GM12878 (cell line): Measurements from ENCODE around the gene RBM4. TPM values are rescaled to one million over a fixed set of nuclear protein-coding genes. Genes with fewer than 3 reads are reported as not detected.

Experiments used
- ATAC-seq: fragments of 200-7000 bp; cut with Tn5 transposase; 3 replicates; pipeline ENCODE4 v1.9.1; 2020; ENCODE audit warnings: mild to moderate bottlenecking, moderate library complexity
- BruUV-seq: library from RNA; stranded (reverse); fragments of 400-500 nt; replicated peaks from 2 replicates; lab custom pipeline; 2021; lab: Mats Ljungman, UMichigan
- CTCF ChIA-PET: fragments of 300-600 bp; sonication (Branson Sonifier 250); formaldehyde crosslinking; extraction: SDS; loops from one replicate; lab custom pipeline; 2021; ENCODE audit warnings: inconsistent platforms; lab: Yijun Ruan, JAX
- POLR2A ChIA-PET: fragments of 350-600 bp; formaldehyde crosslinking; extraction: SDS; loops from one replicate; lab custom pipeline; 2021; ENCODE audit warnings: inconsistent platforms; lab: Charles Lee
- RAD21 ChIA-PET: fragments of 300-600 bp; sonication (Branson Sonifier 250); formaldehyde crosslinking; loops from one replicate; lab custom pipeline; 2023; ENCODE audit warnings: antibody characterized with exemption; ENCODE audit not compliant: unreplicated experiment; lab: Charles Lee
- SMC1A ChIA-PET: fragments of 300-600 bp; sonication (Branson Sonifier 250); formaldehyde crosslinking; loops from one replicate; lab custom pipeline; 2023; ENCODE audit not compliant: unreplicated experiment, uncharacterized antibody; lab: Charles Lee
- DNase-seq: peaks from one replicate; pipeline ENCODE4 v3.0.0-alpha.2; 2011; ENCODE audit warnings: low read depth, low spot score
- FAIRE-seq: peaks from 3 replicates; lab custom pipeline; 2011; peaks lifted over from hg19 to GRCh38; lab: Jason Lieb, UNC
- H2AFZ ChIP-seq: 2 replicates; pipeline ENCODE4 v1.6.0; 2011; ENCODE audit warnings: low read depth, low read length, control low read depth; ENCODE audit not compliant: control insufficient read depth
- H3K27ac ChIP-seq: 2 replicates; pipeline ENCODE4 v1.5.1; 2011; ENCODE audit warnings: control low read depth; ENCODE audit not compliant: control insufficient read depth, insufficient read depth
- H3K27me3 ChIP-seq, 2 experiments: replicated peaks in 1 of 2; 2 replicates each; pipeline versions ENCODE4 v1.6.0 to v1.6.1; 2011; ENCODE audit warnings: low read length in 1 of 2; ENCODE audit not compliant: control insufficient read depth in 2 of 2, insufficient read depth in 2 of 2
- H3K36me3 ChIP-seq, 2 experiments: 2 replicates each; pipeline ENCODE4 v1.5.1; 2011; ENCODE audit warnings: low read length in 1 of 2; ENCODE audit not compliant: control insufficient read depth in 2 of 2, insufficient read depth in 2 of 2
- H3K4me1 ChIP-seq: 2 replicates; pipeline ENCODE4 v1.6.1; 2011; ENCODE audit warnings: mild to moderate bottlenecking, low read length, moderate library complexity, mixed read lengths; ENCODE audit not compliant: control insufficient read depth, insufficient read depth
- H3K4me2 ChIP-seq: 2 replicates; pipeline ENCODE4 v1.6.0; 2011; ENCODE audit warnings: control low read depth; ENCODE audit not compliant: control insufficient read depth, insufficient read depth
- H3K4me3 ChIP-seq: fragments of 200-600 bp; sonication (generic); 2 replicates; pipeline ENCODE4 v1.5.1; 2016
- H3K79me2 ChIP-seq: 2 replicates; pipeline ENCODE4 v1.6.0; 2011; ENCODE audit warnings: low read length; ENCODE audit not compliant: control insufficient read depth, insufficient read depth
- H3K9ac ChIP-seq: 2 replicates; pipeline ENCODE4 v1.8.0; 2011; ENCODE audit warnings: low read length, control low read depth, mixed read lengths; ENCODE audit not compliant: control insufficient read depth, insufficient read depth
- H3K9me3 ChIP-seq: replicated peaks from 3 replicates; pipeline ENCODE4 v1.5.1; 2011; ENCODE audit warnings: mild to moderate bottlenecking, low read length; ENCODE audit not compliant: control insufficient read depth, insufficient read depth
- H4K20me1 ChIP-seq: 2 replicates; pipeline ENCODE4 v1.6.0; 2011; ENCODE audit not compliant: control insufficient read depth, insufficient read depth
- BRCA1 ChIP-seq: IDR thresholded peaks from 2 replicates; pipeline ENCODE4 v1.6.1; 2011; ENCODE audit warnings: low read depth, low read length, improper control_type of control experiment
- CTCF ChIP-seq, 3 experiments: IDR thresholded peaks in 2 of 3; conservative IDR thresholded peaks in 1 of 3; 2 replicates each; pipeline ENCODE4 v1.5.1; 2011; ENCODE audit warnings: low read depth in 3 of 3, low read length in 3 of 3, mild to moderate bottlenecking in 3 of 3, control low read depth in 2 of 3, moderate library complexity in 2 of 3, inconsistent platforms in 1 of 3, mixed read lengths in 1 of 3; ENCODE audit not compliant: control insufficient read depth in 2 of 3, insufficient read depth in 1 of 3; ENCODE audit errors: extremely low read depth in 1 of 3
- IRF4 ChIP-seq: IDR thresholded peaks from 2 replicates; pipeline ENCODE4 v1.6.1; 2011; ENCODE audit warnings: low read depth, low read length
- MEF2A ChIP-seq: IDR thresholded peaks from 2 replicates; pipeline ENCODE4 v1.6.1; 2011; ENCODE audit warnings: low read depth, mild to moderate bottlenecking, low read length, moderate library complexity; ENCODE audit not compliant: insufficient read depth
- SMAD1 ChIP-seq: fragments of 450-650 bp; IDR thresholded peaks from 2 replicates; pipeline ENCODE4 v1.6.1; 2018; ENCODE audit warnings: mild to moderate bottlenecking, low read depth; ENCODE audit not compliant: partially characterized antibody
- SREBF2 ChIP-seq: IDR thresholded peaks from 2 replicates; pipeline ENCODE4 v1.6.1; 2012; ENCODE audit warnings: mild to moderate bottlenecking, low read length
- WRNIP1 ChIP-seq: IDR thresholded peaks from 2 replicates; pipeline ENCODE4 v1.6.1; 2011; ENCODE audit warnings: low read depth, low read length, improper control_type of control experiment, borderline replicate concordance
- ZNF274 ChIP-seq: IDR thresholded peaks from one replicate; pipeline ENCODE4 v1.8.0; 2011; ENCODE audit not compliant: insufficient read length, insufficient read depth
- WGBS: methylation state at CpG from one replicate; pipeline ENCODE4 v1.1.6; 2016; ENCODE audit warnings: low lambda C conversion rate; ENCODE audit not compliant: insufficient replicate concordance, insufficient coverage; ENCODE audit errors: missing lambda C conversion rate; 5-methylcytosine and 5-hydroxymethylcytosine counted together
- in situ Hi-C: fragments of 300-500 bp; cut with MboI; formaldehyde crosslinking; loops from 9 replicates; pipeline ENCODE4 v1.14.3; 2018; ENCODE audit warnings: mixed read lengths
- intact Hi-C: fragments of 100-400 bp; cut with micrococcal nuclease; formaldehyde crosslinking; loops from one replicate; pipeline ENCODE4 v1.14.2; 2022; ENCODE audit not compliant: unreplicated experiment
- polyA plus RNA-seq, 11 experiments: library from polyadenylated mRNA; depleted of rRNA in 4 of 11; unstranded in 6 of 11; stranded (reverse) in 5 of 11; fragments of >200 nt; fragmentation: Nextera tagmentation in 4 of 11; fragmentation: Illumina TruSeq in 1 of 11; extraction: Ambion mirVana in 4 of 11; extraction: Trizol in 1 of 11; gene quantifications; 1 replicate in 1 of 11; 2 replicates in 10 of 11; pipeline versions ENCODE4 v1.2.1 to v1.2.3, GENCODE V29; 2011 to 2016; ENCODE audit warnings: inconsistent platforms in 2 of 11, missing spikeins in 2 of 11, low read depth in 1 of 11
- total RNA-seq, 4 experiments: library from RNA; depleted of rRNA in 3 of 4; stranded (reverse); fragments of >200 nt in 3 of 4; fragmentation: Illumina TruSeq in 1 of 4; extraction: Trizol in 1 of 4; gene quantifications; 2 replicates each; pipeline versions ENCODE4 v1.2.1 to v1.2.3, GENCODE V29; 2013 to 2021
- TF ChIP-seq, protein P1 (sequence below): IDR thresholded peaks from 2 replicates; pipeline ENCODE4 v1.6.1; 2012; ENCODE audit warnings: low read depth, low read length, improper control_type of control experiment
- TF ChIP-seq, protein P2 (sequence below): fragments of 450-650 bp; IDR thresholded peaks from 2 replicates; pipeline ENCODE4 v1.6.1; 2016; ENCODE audit warnings: mild to moderate bottlenecking

RBM4 gene
- total and polyA plus RNA-seq, 10 of the 15 experiments (the other 5 are each of a cell fraction or from before 2014, with no cell fraction given) = 105 to 224 (median 138) TPM

DNA sequence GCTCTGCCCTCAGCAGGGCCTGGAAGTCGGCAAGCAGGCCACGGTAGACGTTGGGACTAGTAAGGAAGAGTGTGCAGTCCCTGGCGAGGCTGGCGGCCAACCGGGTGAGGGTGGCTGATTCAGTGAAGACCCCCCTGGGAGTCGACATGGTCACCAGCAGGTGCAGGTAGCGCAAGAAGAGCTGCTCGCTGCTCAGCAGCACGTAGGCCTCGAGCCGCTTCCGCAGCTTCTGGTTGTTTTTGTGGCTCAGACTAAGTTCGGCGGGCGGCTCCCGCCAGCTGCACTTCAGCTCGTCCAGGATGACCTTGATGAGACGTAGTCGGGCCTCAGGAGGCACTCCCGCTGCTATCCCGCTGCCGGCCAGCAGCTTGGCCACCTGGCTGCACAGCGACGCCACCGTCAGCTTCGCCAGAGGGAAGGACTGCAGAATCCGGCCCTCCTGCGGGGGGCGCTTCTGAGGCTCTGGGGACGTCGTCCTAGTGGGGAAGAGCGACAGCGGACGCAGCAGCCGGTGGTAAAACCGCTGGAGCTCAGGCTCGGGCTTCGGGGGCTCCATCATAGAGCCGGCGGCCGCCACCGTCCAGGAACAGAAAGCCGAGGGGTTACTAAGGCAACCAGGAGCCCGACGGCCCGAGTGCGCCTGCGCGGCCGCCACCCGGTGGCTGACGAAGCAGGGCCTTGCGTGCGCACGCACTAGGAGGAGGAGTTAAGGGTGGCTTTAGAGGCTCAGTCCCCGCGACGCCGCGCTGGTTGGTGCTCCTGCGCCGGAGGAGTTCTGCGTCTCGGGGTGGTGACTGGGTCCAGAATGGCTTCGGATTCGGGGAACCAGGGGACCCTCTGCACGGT is 45.8 kb upstream of the RBM4 start, which contains the start of the genes CCDC87 and CCS (continued):
- TF ChIP-seq SMAD1 (no peak), SREBF2 (no peak)
- TF ChIP-seq, protein P1, sequence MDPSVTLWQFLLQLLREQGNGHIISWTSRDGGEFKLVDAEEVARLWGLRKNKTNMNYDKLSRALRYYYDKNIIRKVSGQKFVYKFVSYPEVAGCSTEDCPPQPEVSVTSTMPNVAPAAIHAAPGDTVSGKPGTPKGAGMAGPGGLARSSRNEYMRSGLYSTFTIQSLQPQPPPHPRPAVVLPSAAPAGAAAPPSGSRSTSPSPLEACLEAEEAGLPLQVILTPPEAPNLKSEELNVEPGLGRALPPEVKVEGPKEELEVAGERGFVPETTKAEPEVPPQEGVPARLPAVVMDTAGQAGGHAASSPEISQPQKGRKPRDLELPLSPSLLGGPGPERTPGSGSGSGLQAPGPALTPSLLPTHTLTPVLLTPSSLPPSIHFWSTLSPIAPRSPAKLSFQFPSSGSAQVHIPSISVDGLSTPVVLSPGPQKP = no peak

GRCh38 chr11:66593303-66593635 is 45.2 kb upstream of the RBM4 start:
- CTCF ChIA-PET = interaction anchor here (1.1 to 7.7 kb wide), 10 partner anchors 13 to 85 kb away, joined by 3 to 75 read pairs (median 8); partner anchors contain the start of genes CTSF, RBM4 and RBM4B
- POLR2A ChIA-PET = interaction anchor here (0.8 to 6.9 kb wide), 10 partner anchors 12 to 84 kb away, joined by 3 to 60 read pairs (median 4); partner anchors contain the start of genes RBM14, RBM4, RBM4B and ZDHHC24
- in situ Hi-C loops = no loop called here
- intact Hi-C loops = loop anchor here (2.0 to 5.0 kb wide), 2 partner anchors 24 to 84 kb away; partner anchors contain the start of genes RBM14 and RBM4B
- no peaks in the 10 kb centered on the region for H3K27me3 ChIP-seq
- peak overlapping the region; percentile 95 for H3K9ac ChIP-seq
- WGBS = 2% methylated on average over 12 of the region's 12 CpGs
- H3K9me3 ChIP-seq = no peaks in the 10 kb centered on the region
- no peaks in the 10 kb centered on the region for H4K20me1 ChIP-seq
- H3K79me2 ChIP-seq = peaks cover 23% of the 10 kb centered on the region
- H3K27ac ChIP-seq = peak overlapping the region; percentile 62
- peak overlapping the region; percentile 91 for H2AFZ ChIP-seq
- H3K4me3 ChIP-seq = peak overlapping the region; percentile 85
- H3K4me2 ChIP-seq = peak overlapping the region; percentile 97
- no peak for DNase-seq
- peak; percentile 56 for FAIRE-seq
- RAD21 ChIA-PET = interaction anchor here (1.1 to 3.3 kb wide), 6 partner anchors 15 to 85 kb away, joined by 3 to 27 read pairs (median 4); partner anchors contain the start of genes RBM4 and RBM4B
- peaks cover 13% of the 10 kb centered on the region for H3K4me1 ChIP-seq
- no peaks in the 10 kb centered on the region for H3K36me3 ChIP-seq
- BruUV-seq = TSS peak; percentile 84
- SMC1A ChIA-PET = interaction anchor here (0.9 to 4.2 kb wide), 6 partner anchors 12 to 85 kb away, joined by 3 to 19 read pairs (median 6); partner anchors contain the start of genes RBM14 and RBM4B
- peak; percentile 26 for ATAC-seq
- TF ChIP-seq ZNF274 (no peak), CTCF (IDR thresholded peaks at IDR 0.05 in 2 of 3, conservative IDR thresholded peaks at IDR 0.05 in 1 of 3; ENCODE audit: control insufficient read depth in 2 of 3, extremely low read depth in 1 of 3, insufficient read depth in 1 of 3, low read depth in 3 of 3, low read length in 3 of 3) (no peak), IRF4 (no peak), WRNIP1 (no peak), MEF2A (no peak), BRCA1 (no peak)
- TF ChIP-seq, protein P2, sequence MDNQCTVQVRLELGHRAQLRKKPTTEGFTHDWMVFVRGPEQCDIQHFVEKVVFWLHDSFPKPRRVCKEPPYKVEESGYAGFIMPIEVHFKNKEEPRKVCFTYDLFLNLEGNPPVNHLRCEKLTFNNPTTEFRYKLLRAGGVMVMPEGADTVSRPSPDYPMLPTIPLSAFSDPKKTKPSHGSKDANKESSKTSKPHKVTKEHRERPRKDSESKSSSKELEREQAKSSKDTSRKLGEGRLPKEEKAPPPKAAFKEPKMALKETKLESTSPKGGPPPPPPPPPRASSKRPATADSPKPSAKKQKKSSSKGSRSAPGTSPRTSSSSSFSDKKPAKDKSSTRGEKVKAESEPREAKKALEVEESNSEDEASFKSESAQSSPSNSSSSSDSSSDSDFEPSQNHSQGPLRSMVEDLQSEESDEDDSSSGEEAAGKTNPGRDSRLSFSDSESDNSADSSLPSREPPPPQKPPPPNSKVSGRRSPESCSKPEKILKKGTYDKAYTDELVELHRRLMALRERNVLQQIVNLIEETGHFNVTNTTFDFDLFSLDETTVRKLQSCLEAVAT = no peak
